Stimulated activated CD4-positive, alpha-beta T cell treated with anti-CD3 and anti-CD28 coated beads, Interleukin-1b, Interleukin-23, amount 100 ng/mL, for 1 hour (primary cell): ENCODE data around the gene GRM7.

Source experiments
- DNase-seq, 2 donors: peaks; one replicate each; pipeline ENCODE4 v3.0.0-alpha.2; 2020; ENCODE audit warnings: low read depth in 2 of 2

GRM7 gene

GRCh38 chr3:7397097-7397496, 536.2 kb downstream of the GRM7 start:
- DNase-seq = no peak

DNA sequence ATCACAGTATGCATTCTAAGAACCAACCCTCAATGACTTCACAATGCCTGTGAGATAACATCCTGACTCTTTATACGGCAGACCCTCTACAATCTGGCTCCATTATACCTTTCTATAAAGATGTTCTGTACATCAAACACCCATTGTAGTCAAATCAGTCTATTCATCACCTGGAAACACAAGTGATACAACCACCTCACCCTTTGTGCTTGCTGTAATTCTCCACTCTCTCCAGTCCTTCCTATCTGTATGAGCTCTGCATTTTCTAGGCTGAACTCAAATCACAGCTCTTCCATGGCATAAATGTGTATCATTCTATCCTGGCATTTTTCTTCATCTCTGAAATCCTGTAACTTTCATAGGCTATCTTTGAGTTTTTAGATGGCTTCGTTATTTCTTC, 539.4 kb downstream of the GRM7 start:
- no peak for DNase-seq

DNA sequence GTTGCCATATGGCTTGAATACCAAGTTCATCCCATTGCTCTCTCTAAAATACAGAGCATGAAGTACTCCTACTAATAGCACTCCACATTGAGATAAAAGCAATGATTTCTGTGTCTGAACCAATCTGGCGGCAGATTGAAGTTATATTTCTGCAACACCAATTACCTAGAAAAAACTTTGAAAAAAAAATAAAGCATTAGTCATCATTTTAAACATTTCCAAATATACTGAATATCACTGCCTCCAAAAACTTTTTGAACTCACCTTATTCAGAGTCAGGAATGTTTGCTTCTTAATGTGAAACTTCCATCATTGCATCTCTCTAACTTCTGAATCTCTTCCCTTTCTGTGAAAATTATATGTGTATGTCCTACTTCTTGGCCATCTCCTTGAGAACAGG, 540.5 kb downstream of the GRM7 start:
- DNase-seq = no peak

DNA sequence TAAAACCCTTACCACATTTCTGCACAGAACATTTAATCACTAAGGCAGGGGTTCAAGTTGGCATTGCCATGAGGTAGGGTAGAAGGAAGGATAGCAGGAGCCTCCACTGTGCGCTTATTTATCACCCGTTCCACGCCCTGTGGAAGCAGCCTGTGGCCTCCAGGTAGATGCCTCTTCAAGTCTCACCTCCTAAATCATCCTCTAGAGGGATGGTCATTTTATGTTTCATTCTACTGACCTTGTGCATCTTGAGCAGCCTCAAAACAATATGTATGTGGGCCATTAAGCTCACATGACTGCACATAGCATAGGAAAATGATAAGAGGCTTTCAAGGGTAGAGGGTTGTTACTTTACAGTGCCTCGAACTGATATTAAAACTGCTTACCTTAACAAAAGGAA, 546.2 kb downstream of the GRM7 start:
- DNase-seq = no peak

DNA sequence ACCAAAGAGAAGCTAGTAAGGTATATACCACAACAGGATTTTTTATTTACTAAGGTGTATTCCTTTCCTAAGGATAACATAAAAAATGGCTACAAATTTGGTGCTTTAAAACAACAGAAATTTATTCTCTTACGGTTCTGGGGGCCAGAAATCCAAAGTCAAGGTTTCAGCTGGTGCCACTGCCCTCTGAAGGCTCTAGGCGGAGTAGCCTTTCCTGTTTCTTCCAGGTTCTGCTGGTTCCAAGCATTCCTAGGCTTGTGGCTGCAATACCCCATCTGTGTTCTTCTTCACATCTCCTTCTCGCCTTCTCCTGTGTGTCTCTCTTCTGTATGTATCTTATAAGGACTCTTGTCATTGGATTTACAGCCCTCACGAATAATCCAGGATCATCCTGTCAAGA, 549.9 kb downstream of the GRM7 start:
- no peak for DNase-seq

DNA sequence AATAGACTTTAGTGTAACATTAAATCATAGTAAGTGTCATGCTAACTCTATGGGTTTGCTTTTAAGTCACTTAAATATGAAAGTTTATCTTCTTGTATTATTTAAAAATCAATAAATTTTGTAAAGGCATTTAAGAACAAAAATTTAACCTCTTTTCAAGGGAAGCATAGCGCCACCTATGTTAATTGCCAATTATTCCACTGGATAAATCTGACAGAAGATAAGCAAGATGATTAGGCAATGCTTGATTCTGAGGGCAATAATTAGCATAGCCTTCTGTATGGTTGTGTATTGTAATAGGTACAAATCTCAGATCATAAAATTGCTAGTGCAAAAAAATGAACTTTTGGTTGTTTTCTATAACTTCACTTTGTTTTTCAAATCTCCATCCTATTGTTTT, 560.1 kb downstream of the GRM7 start:
- DNase-seq = no peak

DNA sequence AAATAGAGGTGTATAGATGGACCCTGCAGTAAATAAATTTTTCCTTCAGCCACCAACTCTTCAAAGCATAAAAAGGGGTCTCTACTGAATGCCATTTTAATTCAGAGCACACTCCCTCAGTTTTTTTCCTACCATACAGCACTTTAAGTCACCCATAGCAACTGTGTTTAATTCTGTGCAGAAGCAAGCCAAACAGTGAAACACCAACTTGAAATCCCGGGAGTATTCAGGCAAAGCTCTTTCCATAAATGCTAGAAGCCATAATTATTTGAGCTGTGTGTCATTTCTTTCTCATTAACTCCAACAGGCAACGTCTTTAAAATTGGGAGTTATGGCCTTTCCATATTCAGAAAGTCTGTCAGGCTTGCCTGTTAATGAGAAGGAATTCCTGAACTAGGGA, 562.1 kb downstream of the GRM7 start:
- DNase-seq = no peak

DNA sequence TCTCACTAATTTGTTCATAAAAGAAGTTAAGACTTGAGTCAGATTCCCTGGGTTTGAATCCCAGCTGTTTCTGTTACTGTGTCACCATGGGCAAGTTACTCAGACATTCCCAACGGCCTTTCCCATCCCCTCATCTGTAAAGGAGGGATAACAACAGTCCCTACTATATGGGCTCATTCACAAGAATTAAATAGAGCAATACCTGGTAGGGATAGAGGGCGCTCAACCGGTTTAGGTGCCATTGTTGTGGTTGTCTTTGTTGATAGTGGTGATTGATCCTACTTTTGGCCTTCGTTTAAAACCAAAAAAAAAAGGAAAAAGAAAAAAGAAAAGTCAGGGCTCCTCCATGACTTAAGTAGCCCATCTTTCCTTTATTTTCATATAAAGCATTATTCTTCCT, 563.1 kb downstream of the GRM7 start:
- no peak for DNase-seq

DNA sequence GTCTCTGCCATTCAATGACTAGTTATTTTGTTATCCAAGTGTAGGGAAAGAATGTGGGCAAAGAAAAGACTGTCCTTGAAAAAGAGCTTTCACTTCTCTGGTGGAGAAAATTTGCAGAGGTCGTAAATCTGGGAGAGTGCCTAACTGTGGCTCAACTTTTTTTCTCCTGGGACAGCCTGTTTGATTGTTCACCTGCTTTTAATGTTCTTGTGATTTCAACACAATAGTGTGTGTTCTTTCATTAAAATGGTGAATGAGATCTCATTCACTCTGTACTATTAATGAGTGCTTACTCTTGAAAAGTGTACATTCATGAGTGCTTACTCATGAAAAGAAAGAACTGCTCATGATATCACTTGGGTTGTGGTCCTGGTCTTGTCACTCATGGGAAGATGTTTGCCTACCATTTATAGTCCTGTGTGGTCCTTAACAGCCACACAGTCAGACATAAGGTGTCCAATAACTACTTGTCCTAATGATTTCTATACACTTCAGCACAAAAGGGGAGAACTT, 567.3 kb downstream of the GRM7 start:
- no peak for DNase-seq

GRCh38 chr3:7432610-7433009, 571.7 kb downstream of the GRM7 start:
- no peak for DNase-seq

DNA sequence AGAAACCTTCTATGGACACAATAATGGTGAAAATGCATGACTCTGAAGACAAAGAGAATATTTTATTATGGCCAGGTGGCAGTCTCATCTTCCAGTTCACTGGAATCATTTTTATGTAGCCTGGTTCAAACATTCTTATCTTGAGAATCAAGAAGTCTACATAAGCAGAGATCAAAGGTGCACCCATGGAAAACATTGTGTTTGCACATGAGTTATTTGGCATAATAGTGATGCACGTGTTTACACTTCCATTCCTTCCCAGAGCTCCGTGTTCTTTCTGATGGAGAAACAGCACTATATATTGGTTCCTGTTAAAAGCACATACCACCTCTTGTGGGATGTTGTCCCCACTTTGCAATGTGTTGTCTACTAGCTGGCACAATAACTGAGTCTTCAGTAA, 572.2 kb downstream of the GRM7 start:
- DNase-seq = no peak

DNA sequence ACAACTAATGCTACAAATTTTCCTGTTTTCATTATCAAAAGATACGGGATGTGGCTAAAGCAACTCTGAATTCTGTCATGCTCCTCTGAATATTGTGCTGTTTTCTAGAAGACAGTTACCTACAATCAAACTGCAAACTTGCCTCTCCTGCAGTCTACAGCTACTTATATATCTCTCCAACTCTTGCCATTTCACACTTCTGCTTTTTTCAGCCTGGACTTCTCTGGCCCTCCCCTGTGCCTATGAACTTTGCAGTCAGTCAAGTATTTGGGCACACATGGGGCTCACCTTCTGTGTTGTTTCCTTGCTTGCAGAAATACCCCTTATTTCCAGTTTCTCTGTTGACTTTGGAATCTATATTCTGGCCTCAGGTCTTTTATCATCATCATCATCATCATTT, 575.6 kb downstream of the GRM7 start:
- DNase-seq = no peak

DNA sequence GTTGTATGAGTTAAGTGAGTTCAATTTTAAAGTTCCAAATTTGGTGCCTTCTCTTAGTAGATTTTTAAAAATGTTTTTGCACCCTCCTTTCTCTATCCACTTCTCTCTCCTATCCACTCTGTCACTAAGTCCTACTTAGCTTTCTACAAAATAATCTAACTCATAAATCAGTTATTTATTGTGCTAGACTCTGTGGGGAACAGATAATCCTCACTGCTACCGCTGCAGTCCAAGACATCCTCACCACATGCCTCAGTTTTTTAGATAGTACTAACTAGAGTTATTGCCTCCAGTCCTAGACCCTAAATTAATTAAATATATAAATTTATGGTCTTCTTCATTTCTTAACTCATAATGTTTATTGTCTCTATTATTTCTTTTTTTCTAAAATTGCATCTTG, 576.3 kb downstream of the GRM7 start:
- DNase-seq = no peak

DNA sequence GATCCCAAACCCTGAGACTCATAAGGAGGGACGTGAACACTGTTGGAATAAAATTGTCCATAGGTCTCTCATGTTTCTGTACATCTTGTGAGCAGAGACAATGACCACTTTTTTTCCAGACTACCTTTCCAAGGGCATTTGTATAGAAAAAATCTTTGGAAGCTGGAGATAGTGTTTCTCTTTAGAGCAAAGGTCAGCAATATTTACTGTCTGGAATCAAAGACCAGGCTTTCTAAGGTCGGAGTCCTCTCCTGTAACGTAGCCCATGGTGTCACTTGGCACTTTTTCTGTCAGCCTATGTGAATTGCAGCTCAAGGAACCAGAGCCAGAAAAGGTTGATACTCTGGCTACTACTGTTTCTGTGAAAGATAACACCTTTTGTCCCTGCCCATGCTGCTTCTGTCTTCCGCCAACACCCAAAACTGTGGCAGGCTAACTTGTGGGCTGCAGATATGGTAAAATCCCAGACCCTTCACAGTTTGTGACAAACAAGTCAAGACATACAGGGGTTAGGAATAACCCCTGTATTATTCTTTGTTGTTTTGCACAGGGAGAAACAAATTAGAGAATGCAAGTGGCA, 578.3 kb downstream of the GRM7 start:
- no peak for DNase-seq

DNA sequence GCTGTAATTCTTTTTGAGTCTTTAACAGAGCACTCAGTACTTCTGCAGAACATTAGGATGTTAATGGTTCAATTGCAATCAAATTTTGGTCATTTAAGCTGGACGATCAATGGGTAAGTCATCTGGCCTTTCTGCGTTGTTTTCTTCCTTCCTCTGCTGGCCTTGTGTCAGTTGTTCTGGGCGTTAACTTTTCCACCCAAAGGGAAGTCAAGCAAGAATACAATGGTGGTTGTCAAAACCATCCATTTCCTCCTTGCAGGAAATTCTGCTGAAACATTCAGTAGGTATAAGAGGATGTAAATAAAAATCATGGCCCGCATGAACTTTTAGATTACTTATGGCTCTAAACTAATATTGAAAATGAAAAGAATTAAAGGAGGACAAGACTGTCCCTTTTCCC, 584.0 kb downstream of the GRM7 start:
- no peak for DNase-seq

GRCh38 chr3:7445331-7445730, 584.4 kb downstream of the GRM7 start:
- no peak for DNase-seq

GRCh38 chr3:7447197-7447769, 586.4 kb downstream of the GRM7 start:
- no peak for DNase-seq

DNA sequence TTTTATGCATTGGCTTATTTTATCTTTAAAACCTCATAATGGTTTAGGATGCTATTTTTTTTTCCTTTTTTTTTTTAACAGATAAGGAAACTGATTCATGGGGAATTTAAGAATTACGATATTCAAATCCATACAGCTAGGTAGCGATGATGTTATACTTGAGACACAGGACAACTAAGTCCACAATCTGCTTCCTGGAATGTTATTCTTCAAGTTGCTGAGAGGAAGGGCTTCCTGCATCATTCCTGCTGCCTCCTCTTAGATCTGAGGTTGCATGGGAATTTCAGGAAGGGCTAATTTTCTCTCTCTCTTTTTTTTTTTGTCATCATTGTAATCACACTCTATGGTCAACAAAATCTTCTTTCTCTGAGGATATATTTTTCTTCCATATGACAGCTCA, 595.5 kb downstream of the GRM7 start:
- DNase-seq = no peak

- DNase-seq = no peak
Measured at GRCh38 chr3:7461202-7461825, 600.4 kb downstream of the GRM7 start.

DNA sequence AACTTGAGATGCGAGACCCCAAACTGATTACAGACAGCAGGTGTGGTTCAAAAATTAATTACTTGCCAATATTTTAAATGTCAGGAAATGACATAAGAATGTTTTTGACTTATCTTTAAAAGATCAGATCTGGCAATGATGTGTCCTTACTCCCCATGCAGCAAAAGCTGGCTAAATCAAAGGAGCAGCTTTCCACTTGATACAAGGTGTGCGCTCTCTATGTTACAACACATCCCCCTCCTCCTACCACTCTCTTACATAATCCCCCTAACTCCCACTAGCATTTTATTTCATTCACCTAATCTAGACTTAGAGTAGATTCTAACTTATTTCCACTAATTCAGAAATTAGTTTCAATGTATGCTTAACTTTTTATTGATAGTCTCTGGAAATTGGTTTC, 609.0 kb downstream of the GRM7 start:
- no peak for DNase-seq

DNA sequence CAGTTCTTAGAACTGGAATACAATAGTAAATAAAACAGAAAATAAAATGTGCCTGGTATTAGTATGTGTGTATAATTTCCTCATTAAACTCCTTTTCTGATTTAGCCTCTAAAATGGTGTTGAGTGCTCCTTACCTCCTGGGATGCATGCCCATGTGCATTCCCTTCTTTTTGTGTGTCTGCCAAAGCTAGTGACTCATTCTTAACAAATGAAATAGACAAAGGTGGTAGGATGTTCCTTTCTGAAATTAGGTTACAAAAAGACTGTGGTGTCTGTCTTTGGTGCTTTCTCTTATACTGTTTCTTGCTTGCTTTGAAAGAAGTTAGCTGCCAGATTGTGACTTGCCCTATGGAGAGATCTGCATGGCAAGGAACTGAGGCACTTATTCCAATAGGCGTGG, 623.7 kb downstream of the GRM7 start:
- DNase-seq = no peak

GRCh38 chr3:7487763-7488162, 626.8 kb downstream of the GRM7 start:
- DNase-seq = no peak

DNA sequence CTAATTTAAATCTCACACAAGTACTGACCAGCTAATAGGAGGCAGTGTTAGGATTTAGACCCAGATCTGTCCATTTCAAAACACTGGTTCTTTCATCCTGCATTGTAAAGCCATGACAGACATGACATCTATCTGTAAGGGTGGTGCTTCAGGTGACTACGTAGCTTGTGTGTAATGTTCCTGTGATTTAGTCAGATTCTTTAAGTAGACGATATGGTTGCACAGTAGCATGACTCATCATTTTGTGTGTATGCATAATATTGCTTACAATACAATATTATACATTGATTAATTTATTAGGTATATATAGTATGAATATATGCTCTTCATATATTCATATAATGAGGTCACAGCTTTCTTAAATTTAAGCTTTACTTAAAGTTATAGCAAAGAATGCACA, 628.5 kb downstream of the GRM7 start:
- no peak for DNase-seq

GRCh38 chr3:7498715-7499114, 637.8 kb downstream of the GRM7 start:
- no peak for DNase-seq
